Endothelial cell of umbilical vein (primary cell): ENCODE data around the gene SUSD6.

ENCODE experiments used
- EZH2 ChIP-seq: IDR thresholded peaks from 2 replicates; pipeline ENCODE4 v1.6.1; 2012; ENCODE audit warnings: borderline replicate concordance, low read depth, mild to moderate bottlenecking, moderate library complexity, low read length, inconsistent platforms; ENCODE audit not compliant: severe bottlenecking
- TF ChIP-seq, protein P1 (sequence below), 2 donors: IDR thresholded peaks; 1 replicate in 1 of 2; 2 replicates in 1 of 2; pipeline ENCODE4 v1.5.1; 2011; ENCODE audit warnings: low read length in 2 of 2, mild to moderate bottlenecking in 2 of 2, moderate library complexity in 2 of 2, control low read depth in 1 of 2, inconsistent platforms in 1 of 2, low read depth in 1 of 2; ENCODE audit not compliant: insufficient read depth in 1 of 2; ENCODE audit errors: extremely low read depth in 1 of 2

DNA sequence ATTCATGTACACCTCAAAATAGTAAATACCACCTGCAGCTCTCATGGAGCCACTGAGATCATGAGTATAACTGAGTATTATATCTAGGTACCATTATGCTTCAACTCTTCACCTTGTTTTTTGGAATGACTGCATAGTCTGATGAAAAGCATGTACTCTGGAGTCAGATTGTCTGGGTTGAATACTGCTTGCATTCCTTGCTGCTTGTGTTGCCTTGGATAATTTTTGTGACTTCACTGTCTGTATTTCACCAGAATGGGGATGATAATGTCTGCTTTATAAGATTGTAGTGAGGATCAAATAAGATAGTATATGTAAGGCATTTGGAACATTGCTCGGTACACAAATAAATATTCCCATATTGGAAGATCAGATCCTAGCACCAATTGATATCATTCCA is 54.2 kb downstream of the SUSD6 start:
- TF ChIP-seq, protein P1, sequence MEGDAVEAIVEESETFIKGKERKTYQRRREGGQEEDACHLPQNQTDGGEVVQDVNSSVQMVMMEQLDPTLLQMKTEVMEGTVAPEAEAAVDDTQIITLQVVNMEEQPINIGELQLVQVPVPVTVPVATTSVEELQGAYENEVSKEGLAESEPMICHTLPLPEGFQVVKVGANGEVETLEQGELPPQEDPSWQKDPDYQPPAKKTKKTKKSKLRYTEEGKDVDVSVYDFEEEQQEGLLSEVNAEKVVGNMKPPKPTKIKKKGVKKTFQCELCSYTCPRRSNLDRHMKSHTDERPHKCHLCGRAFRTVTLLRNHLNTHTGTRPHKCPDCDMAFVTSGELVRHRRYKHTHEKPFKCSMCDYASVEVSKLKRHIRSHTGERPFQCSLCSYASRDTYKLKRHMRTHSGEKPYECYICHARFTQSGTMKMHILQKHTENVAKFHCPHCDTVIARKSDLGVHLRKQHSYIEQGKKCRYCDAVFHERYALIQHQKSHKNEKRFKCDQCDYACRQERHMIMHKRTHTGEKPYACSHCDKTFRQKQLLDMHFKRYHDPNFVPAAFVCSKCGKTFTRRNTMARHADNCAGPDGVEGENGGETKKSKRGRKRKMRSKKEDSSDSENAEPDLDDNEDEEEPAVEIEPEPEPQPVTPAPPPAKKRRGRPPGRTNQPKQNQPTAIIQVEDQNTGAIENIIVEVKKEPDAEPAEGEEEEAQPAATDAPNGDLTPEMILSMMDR (IDR thresholded peaks at IDR 0.05; ENCODE audit: extremely low read depth in 1 of 2, insufficient read depth in 1 of 2, low read depth in 1 of 2, low read length in 2 of 2): no peak
- no peak for TF ChIP-seq EZH2
